ENCODE results near the gene LARP7. TPM values are rescaled to one million over a fixed set of nuclear protein-coding genes. Genes with fewer than 3 reads are reported as not detected.
A peak's percentile ranks its signal among the peaks of the same experiment; 100 is the strongest.

The LARP7 gene
- total and polyA plus RNA-seq, 2 of the 8 experiments (the other 6 are each of a cell fraction or from before 2014, with no cell fraction given): 9.3 to 38.3 TPM

DNA sequence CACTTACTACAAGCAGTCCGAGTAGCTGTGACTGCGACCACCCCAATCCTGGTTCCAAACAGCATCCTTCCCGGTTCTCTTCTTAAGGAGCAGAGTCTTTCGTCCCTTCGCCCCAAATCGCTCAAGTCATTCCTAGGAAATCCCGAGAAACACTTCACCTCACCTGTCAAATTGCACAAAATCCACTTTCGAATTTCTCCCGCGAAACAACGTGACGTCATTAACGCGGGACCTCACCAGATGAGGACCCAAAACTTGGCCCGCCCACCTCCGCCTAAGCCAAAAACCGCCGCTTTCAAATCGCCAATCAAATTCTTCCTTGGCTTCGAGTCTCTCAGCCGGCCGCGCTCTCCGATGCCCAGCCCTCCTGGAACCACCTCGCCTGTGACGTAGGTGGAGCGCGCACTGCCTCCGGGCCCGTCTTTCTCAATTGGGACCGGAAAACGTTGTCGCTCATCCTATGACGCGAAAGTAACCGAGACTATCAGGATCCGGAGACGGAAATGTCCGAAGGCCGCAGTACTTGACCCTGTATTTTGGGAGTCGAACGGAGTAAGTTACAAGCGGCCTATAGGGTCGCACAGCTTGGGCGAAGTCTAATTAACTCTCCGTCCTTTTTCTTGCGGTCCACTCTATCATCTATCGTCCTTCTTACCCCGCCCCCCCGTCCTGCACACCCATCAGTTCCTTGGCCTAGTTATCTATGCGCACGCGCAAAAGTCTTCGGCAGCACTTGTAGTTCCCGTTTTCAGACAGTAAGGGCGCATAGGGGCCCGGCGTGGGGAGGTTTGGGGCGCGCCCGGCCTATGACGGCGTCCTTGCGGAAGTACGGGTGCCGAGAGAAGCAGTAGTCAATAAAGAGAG, at the start of gene LARP7, which contains the start of gene ZGRF1 (continued):
- TF ChIP-seq, protein P1, sequence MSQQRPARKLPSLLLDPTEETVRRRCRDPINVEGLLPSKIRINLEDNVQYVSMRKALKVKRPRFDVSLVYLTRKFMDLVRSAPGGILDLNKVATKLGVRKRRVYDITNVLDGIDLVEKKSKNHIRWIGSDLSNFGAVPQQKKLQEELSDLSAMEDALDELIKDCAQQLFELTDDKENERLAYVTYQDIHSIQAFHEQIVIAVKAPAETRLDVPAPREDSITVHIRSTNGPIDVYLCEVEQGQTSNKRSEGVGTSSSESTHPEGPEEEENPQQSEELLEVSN (IDR thresholded peaks at IDR 0.05): peak; percentile 48; the same call in 1 of the 2 replicates
- TF ChIP-seq CBX8 (IDR thresholded peaks at IDR 0.05; ENCODE audit: borderline replicate concordance, low read depth, low read length): no peak
- TF ChIP-seq EGR1 (IDR thresholded peaks at IDR 0.05; ENCODE audit: borderline replicate concordance, low read depth, low read length): 0 out of 2 replicates have a peak, but pooled peaks have one; percentile 7
- peak; percentile 99 for TF ChIP-seq ASH2L (IDR thresholded peaks at IDR 0.05; ENCODE audit: low read length)
- no peak for TF ChIP-seq BCL11A (IDR thresholded peaks at IDR 0.05; ENCODE audit: low read depth in 2 of 2, low read length in 2 of 2)
- no peak for TF ChIP-seq TCF12 (IDR thresholded peaks at IDR 0.05; ENCODE audit: low read depth, low read length)
- TF ChIP-seq KDM1A (IDR thresholded peaks at IDR 0.05; ENCODE audit: borderline replicate concordance, low read length): no peak
- TF ChIP-seq TEAD4 (IDR thresholded peaks at IDR 0.05; ENCODE audit: low read depth, low read length): no peak; the same call in 1 of the 2 replicates
- TF ChIP-seq, protein P2, sequence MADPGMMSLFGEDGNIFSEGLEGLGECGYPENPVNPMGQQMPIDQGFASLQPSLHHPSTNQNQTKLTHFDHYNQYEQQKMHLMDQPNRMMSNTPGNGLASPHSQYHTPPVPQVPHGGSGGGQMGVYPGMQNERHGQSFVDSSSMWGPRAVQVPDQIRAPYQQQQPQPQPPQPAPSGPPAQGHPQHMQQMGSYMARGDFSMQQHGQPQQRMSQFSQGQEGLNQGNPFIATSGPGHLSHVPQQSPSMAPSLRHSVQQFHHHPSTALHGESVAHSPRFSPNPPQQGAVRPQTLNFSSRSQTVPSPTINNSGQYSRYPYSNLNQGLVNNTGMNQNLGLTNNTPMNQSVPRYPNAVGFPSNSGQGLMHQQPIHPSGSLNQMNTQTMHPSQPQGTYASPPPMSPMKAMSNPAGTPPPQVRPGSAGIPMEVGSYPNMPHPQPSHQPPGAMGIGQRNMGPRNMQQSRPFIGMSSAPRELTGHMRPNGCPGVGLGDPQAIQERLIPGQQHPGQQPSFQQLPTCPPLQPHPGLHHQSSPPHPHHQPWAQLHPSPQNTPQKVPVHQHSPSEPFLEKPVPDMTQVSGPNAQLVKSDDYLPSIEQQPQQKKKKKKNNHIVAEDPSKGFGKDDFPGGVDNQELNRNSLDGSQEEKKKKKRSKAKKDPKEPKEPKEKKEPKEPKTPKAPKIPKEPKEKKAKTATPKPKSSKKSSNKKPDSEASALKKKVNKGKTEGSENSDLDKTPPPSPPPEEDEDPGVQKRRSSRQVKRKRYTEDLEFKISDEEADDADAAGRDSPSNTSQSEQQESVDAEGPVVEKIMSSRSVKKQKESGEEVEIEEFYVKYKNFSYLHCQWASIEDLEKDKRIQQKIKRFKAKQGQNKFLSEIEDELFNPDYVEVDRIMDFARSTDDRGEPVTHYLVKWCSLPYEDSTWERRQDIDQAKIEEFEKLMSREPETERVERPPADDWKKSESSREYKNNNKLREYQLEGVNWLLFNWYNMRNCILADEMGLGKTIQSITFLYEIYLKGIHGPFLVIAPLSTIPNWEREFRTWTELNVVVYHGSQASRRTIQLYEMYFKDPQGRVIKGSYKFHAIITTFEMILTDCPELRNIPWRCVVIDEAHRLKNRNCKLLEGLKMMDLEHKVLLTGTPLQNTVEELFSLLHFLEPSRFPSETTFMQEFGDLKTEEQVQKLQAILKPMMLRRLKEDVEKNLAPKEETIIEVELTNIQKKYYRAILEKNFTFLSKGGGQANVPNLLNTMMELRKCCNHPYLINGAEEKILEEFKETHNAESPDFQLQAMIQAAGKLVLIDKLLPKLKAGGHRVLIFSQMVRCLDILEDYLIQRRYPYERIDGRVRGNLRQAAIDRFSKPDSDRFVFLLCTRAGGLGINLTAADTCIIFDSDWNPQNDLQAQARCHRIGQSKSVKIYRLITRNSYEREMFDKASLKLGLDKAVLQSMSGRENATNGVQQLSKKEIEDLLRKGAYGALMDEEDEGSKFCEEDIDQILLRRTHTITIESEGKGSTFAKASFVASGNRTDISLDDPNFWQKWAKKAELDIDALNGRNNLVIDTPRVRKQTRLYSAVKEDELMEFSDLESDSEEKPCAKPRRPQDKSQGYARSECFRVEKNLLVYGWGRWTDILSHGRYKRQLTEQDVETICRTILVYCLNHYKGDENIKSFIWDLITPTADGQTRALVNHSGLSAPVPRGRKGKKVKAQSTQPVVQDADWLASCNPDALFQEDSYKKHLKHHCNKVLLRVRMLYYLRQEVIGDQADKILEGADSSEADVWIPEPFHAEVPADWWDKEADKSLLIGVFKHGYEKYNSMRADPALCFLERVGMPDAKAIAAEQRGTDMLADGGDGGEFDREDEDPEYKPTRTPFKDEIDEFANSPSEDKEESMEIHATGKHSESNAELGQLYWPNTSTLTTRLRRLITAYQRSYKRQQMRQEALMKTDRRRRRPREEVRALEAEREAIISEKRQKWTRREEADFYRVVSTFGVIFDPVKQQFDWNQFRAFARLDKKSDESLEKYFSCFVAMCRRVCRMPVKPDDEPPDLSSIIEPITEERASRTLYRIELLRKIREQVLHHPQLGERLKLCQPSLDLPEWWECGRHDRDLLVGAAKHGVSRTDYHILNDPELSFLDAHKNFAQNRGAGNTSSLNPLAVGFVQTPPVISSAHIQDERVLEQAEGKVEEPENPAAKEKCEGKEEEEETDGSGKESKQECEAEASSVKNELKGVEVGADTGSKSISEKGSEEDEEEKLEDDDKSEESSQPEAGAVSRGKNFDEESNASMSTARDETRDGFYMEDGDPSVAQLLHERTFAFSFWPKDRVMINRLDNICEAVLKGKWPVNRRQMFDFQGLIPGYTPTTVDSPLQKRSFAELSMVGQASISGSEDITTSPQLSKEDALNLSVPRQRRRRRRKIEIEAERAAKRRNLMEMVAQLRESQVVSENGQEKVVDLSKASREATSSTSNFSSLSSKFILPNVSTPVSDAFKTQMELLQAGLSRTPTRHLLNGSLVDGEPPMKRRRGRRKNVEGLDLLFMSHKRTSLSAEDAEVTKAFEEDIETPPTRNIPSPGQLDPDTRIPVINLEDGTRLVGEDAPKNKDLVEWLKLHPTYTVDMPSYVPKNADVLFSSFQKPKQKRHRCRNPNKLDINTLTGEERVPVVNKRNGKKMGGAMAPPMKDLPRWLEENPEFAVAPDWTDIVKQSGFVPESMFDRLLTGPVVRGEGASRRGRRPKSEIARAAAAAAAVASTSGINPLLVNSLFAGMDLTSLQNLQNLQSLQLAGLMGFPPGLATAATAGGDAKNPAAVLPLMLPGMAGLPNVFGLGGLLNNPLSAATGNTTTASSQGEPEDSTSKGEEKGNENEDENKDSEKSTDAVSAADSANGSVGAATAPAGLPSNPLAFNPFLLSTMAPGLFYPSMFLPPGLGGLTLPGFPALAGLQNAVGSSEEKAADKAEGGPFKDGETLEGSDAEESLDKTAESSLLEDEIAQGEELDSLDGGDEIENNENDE (IDR thresholded peaks at IDR 0.05; ENCODE audit: insufficient replicate concordance, low read length): no peak

Data from H1 (cell line).